UCSD-AML1 (cell line): ENCODE data around the gene LEP.
A peak's percentile ranks its signal among the peaks of the same experiment; 100 is the strongest.
"Not testable (repeated sequence)": the region's sequence is repeated elsewhere in the genome, so short reads cannot be mapped to it uniquely, and the experiment has no call there.

Source experiments
- DNase-seq: peaks from one replicate; lab custom pipeline; 2025; ENCODE audit not compliant: unreplicated experiment; lab: John Stamatoyannopoulos, UW

The LEP gene

GRCh38 chr7:128210590-128211570 is 30.2 kb upstream of the LEP start:
- DNase-seq, result no peak

GRCh38 chr7:128211626-128212025 is 29.5 kb upstream of the LEP start:
- DNase-seq, result no peak

- no peak for DNase-seq
These were observed 26.6 kb upstream of the LEP start for GRCh38 chr7:128214463-128214862.

GRCh38 chr7:128215281-128215680 is 25.8 kb upstream of the LEP start:
- DNase-seq, result no peak

- no peak for DNase-seq
These were observed 25.3 kb upstream of the LEP start for GRCh38 chr7:128215739-128216138.

- no peak for DNase-seq
These were observed 23.9 kb upstream of the LEP start for GRCh38 chr7:128217030-128217805.

- DNase-seq, result no peak
These were observed 23.0 kb upstream of the LEP start for GRCh38 chr7:128217967-128218652.

- DNase-seq, result no peak
These were observed 21.4 kb upstream of the LEP start for GRCh38 chr7:128219636-128220035.

- no peak for DNase-seq
These were observed 19.1 kb upstream of the LEP start for GRCh38 chr7:128221929-128222403.

GRCh38 chr7:128226132-128226980 is 14.7 kb upstream of the LEP start:
- no peak for DNase-seq

GRCh38 chr7:128227271-128227670 is 13.8 kb upstream of the LEP start:
- no peak for DNase-seq

- no peak for DNase-seq
These were observed 10.1 kb upstream of the LEP start for GRCh38 chr7:128231021-128231420.

- DNase-seq, result no peak
These were observed 9.4 kb upstream of the LEP start for GRCh38 chr7:128231677-128232076.

- DNase-seq, result no peak
These were observed 7.6 kb upstream of the LEP start for GRCh38 chr7:128233471-128233870.

GRCh38 chr7:128234476-128235026 is 6.5 kb upstream of the LEP start:
- DNase-seq, result no peak

GRCh38 chr7:128235471-128235870 is 5.6 kb upstream of the LEP start:
- no peak for DNase-seq

GRCh38 chr7:128236924-128237586 is 4.0 kb upstream of the LEP start:
- DNase-seq, result peak; percentile 51

- not testable (repeated sequence) for DNase-seq
These were observed 1.9 kb upstream of the LEP start for GRCh38 chr7:128239146-128239545.

- no peak for DNase-seq
These were observed 1.6 kb downstream of the LEP start for GRCh38 chr7:128242661-128243060.

- DNase-seq, result no peak
These were observed 2.2 kb downstream of the LEP start for GRCh38 chr7:128243273-128243672.
